Gastrocnemius medialis (tissue), 4 donors: ENCODE data around the gene PRKACA. TPM values are rescaled to one million over a fixed set of nuclear protein-coding genes. Genes with fewer than 3 reads are reported as not detected.

Experiments used
- ATAC-seq, 2 donors: fragments of 150-250 bp; one replicate each; pipeline ENCODE4 v1.9.1; 2016
- DNase-seq, 2 donors: peaks; one replicate each; pipeline ENCODE4 v3.0.0-alpha.2; 2019
- H3K27ac ChIP-seq, 4 donors: fragments of 200-600 bp; sonication (generic); 1 replicate in 1 of 4; 2 replicates in 3 of 4; pipeline ENCODE4 v1.5.1; 2016 to 2018; ENCODE audit warnings: mild to moderate bottlenecking in 2 of 4, moderate library complexity in 1 of 4
- H3K27me3 ChIP-seq, 3 donors: fragments of 200-600 bp; sonication (generic) in 2 of 3; 1 replicate in 1 of 3; 2 replicates in 2 of 3; pipeline versions ENCODE4 v1.5.1 to v1.6.0; 2016 to 2019; ENCODE audit warnings: mild to moderate bottlenecking in 1 of 3, moderate library complexity in 1 of 3
- H3K36me3 ChIP-seq, 2 donors: fragments of 200-600 bp; sonication (generic) in 1 of 2; one replicate each; pipeline ENCODE4 v1.5.1; 2017 to 2018
- H3K4me1 ChIP-seq, 2 donors: fragments of 200-600 bp; sonication (generic) in 1 of 2; one replicate each; pipeline ENCODE4 v1.5.1; 2016 to 2017; ENCODE audit warnings: mild to moderate bottlenecking in 2 of 2
- H3K4me3 ChIP-seq, 4 donors: fragments of 200-600 bp; sonication (generic) in 3 of 4; 1 replicate in 1 of 4; 2 replicates in 3 of 4; pipeline ENCODE4 v1.5.1; 2016 to 2019; ENCODE audit warnings: mild to moderate bottlenecking in 2 of 4
- H3K9me3 ChIP-seq, 3 donors: fragments of 200-600 bp; sonication (generic) in 2 of 3; 1 replicate in 1 of 3; 2 replicates in 2 of 3; pipeline ENCODE4 v1.5.1; 2016 to 2019
- CTCF ChIP-seq, 5 experiments: fragments of 450-650 bp in 3 of 5; fragments of 200-600 bp in 2 of 5; sonication (generic) in 2 of 5; IDR thresholded peaks in 4 of 5; conservative IDR thresholded peaks in 1 of 5; 1 replicate in 4 of 5; 2 replicates in 1 of 5; pipeline ENCODE4 v1.5.1; 2016 to 2019; ENCODE audit warnings: antibody characterized with exemption in 5 of 5, mild to moderate bottlenecking in 3 of 5, moderate library complexity in 3 of 5
- POLR2A ChIP-seq, 2 donors: fragments of 450-650 bp; IDR thresholded peaks; one replicate each; pipeline ENCODE4 v1.6.1; 2017; ENCODE audit warnings: antibody characterized with exemption in 2 of 2, mild to moderate bottlenecking in 2 of 2, moderate library complexity in 2 of 2
- in situ Hi-C, 4 donors: fragments of 200-750 bp; cut with MboI; loops; one replicate each; pipeline versions ENCODE4 v1.15.0 to v1.8.0; 2017; ENCODE audit warnings: low sequenced_read_pairs in 4 of 4
- intact Hi-C: fragments of 100-400 bp; cut with DNase I; formaldehyde crosslinking; loops from one replicate; pipeline ENCODE4 v1.15.1; 2023; ENCODE audit warnings: low total_unique reads
- total RNA-seq, 4 donors: library from RNA; depleted of rRNA; stranded (reverse); fragments of >200 nt; gene quantifications; one replicate each; pipeline versions ENCODE4 v1.1.0 to v1.2.3, GENCODE V29; 2016

Gene PRKACA
- total RNA-seq = 100 to 1,000 TPM in 3 of 4 donors, 10 to 100 TPM in 1; 74.7 to 180 (median 147) TPM

GRCh38 chr19:14117668-14118164 is at the start of gene PRKACA:
TSS of gene PRKACA (minus strand) at chr19:14117762. CDS start at chr19:14117547, 215 bp downstream.
- Histone ChIP-seq H3K4me3 (peak within 1 kb of the TSS; percentile 83 to 99 (median 95)), H3K27me3 (no peaks in the 10 kb centered on the region), H3K4me1 (peaks cover 60% of the 10 kb centered on the region in 2 donors), H3K27ac (peak within 1 kb of the TSS; percentile 99 to 100 (median 99)), H3K36me3 (no peaks in the 10 kb centered on the region), H3K9me3 (no peaks in the 10 kb centered on the region)
- DNase-seq = peak; percentile 99
- peak; percentile 59 to 73 for ATAC-seq
- intact Hi-C loops (loop anchor here (1.0 to 5.0 kb wide), 6 partner anchors 11 to 445 kb away; partner anchors contain the start of genes ASF1B, DNAJB1 and RFX1), in situ Hi-C loops (loop anchor here in 1 of 4 donors (5.0 kb wide), 1 partner anchor 35 kb away; no protein-coding TSS in a partner anchor)
- TF ChIP-seq CTCF (IDR thresholded peaks at IDR 0.05 in 4 of 5, conservative IDR thresholded peaks at IDR 0.05 in 1 of 5) (no peak), POLR2A (IDR thresholded peaks at IDR 0.05) (peak; percentile 76 to 87)

- ATAC-seq (no peak), DNase-seq (no peak)
- Histone ChIP-seq H3K27ac (peak overlapping the region in 1 of 4 donors; percentile 10), H3K9me3 (no peaks in the 10 kb centered on the region), H3K36me3 (no peaks in the 10 kb centered on the region), H3K4me1 (no peaks in the 10 kb centered on the region), H3K4me3 (peak overlapping the region in 1 of 4 donors; percentile 27), H3K27me3 (peaks cover 0 to 33% (median 7%) of the 10 kb centered on the region in 3 donors)
- in situ Hi-C loops (no loop called here), intact Hi-C loops (no loop called here)
- TF ChIP-seq POLR2A (IDR thresholded peaks at IDR 0.05) = no peak
- no peak for TF ChIP-seq CTCF (IDR thresholded peaks at IDR 0.05 in 4 of 5, conservative IDR thresholded peaks at IDR 0.05 in 1 of 5)
Observed at GRCh38 chr19:14166999-14167575, 49.5 kb upstream of the PRKACA start.

- H3K9me3 ChIP-seq = no peaks in the 10 kb centered on the region
- in situ Hi-C loops = no loop called here
- no peak for DNase-seq
- no peak overlapping the region for H3K4me3 ChIP-seq
- H3K4me1 ChIP-seq = no peaks in the 10 kb centered on the region
- H3K27me3 ChIP-seq = peaks cover 0 to 33% (median 7%) of the 10 kb centered on the region in 3 donors
- H3K27ac ChIP-seq = no peak overlapping the region
- no peak for TF ChIP-seq CTCF (IDR thresholded peaks at IDR 0.05 in 4 of 5, conservative IDR thresholded peaks at IDR 0.05 in 1 of 5)
- TF ChIP-seq POLR2A (IDR thresholded peaks at IDR 0.05) = no peak
- ATAC-seq = no peak
- intact Hi-C loops = no loop called here
- H3K36me3 ChIP-seq = no peaks in the 10 kb centered on the region
Observed at GRCh38 chr19:14165990-14166830, 48.6 kb upstream of the PRKACA start.

GRCh38 chr19:14164724-14165493 is 47.3 kb upstream of the PRKACA start:
- Histone ChIP-seq H3K9me3 (no peaks in the 10 kb centered on the region), H3K36me3 (no peaks in the 10 kb centered on the region), H3K4me3 (no peak overlapping the region), H3K4me1 (no peaks in the 10 kb centered on the region), H3K27me3 (peaks cover 0 to 33% (median 7%) of the 10 kb centered on the region in 3 donors), H3K27ac (no peak overlapping the region)
- TF ChIP-seq CTCF (IDR thresholded peaks at IDR 0.05 in 4 of 5, conservative IDR thresholded peaks at IDR 0.05 in 1 of 5) (no peak), POLR2A (IDR thresholded peaks at IDR 0.05) (no peak)
- in situ Hi-C loops = no loop called here
- DNase-seq = no peak
- intact Hi-C loops = no loop called here
- ATAC-seq = no peak
